PC-9 (cell line): ENCODE results near the gene BTNL8. TPM values are rescaled to one million over a fixed set of nuclear protein-coding genes. Genes with fewer than 3 reads are reported as not detected.

ENCODE experiments used
- BruUV-seq: library from RNA; stranded (reverse); fragments of 400-500 nt; replicated peaks from 2 replicates; lab custom pipeline; 2021; lab: Mats Ljungman, UMichigan
- CTCF ChIA-PET: fragments of 300-600 bp; sonication (Branson Sonifier 250); formaldehyde crosslinking; loops from one replicate; lab custom pipeline; 2022; ENCODE audit warnings: antibody characterized with exemption; lab: Charles Lee
- POLR2A ChIA-PET: fragments of 300-600 bp; sonication (Branson Sonifier 250); formaldehyde crosslinking; loops from one replicate; lab custom pipeline; 2022; ENCODE audit warnings: antibody characterized with exemption; ENCODE audit not compliant: unreplicated experiment; lab: Charles Lee
- DNase-seq, 2 experiments: peaks; one replicate each; pipeline versions ENCODE4 v3.0.0 to v3.0.0-alpha.2; 2015 to 2022; ENCODE audit warnings: mixed read lengths in 1 of 2
- H2AFZ ChIP-seq: fragments of 200-600 bp; sonication (generic); 2 replicates; pipeline ENCODE4 v1.8.1; 2017; ENCODE audit warnings: antibody characterized with exemption
- H3F3A ChIP-seq: fragments of 200-600 bp; sonication (generic); 2 replicates; pipeline ENCODE4 v1.8.1; 2017; ENCODE audit warnings: antibody characterized with exemption, mild to moderate bottlenecking, low read depth; ENCODE audit not compliant: insufficient read depth
- H3K27ac ChIP-seq: fragments of 200-600 bp; sonication (generic); 2 replicates; pipeline ENCODE4 v1.6.1; 2016; ENCODE audit warnings: mixed run types
- H3K27me3 ChIP-seq: fragments of 200-600 bp; sonication (generic); 2 replicates; pipeline ENCODE4 v1.6.1; 2016; ENCODE audit warnings: low read depth, mixed run types; ENCODE audit not compliant: insufficient read depth
- H3K36me3 ChIP-seq: fragments of 200-600 bp; sonication (generic); 2 replicates; pipeline ENCODE4 v1.6.1; 2016; ENCODE audit warnings: low read depth, mixed run types
- H3K4me1 ChIP-seq: fragments of 200-600 bp; sonication (generic); replicated peaks from 2 replicates; pipeline ENCODE4 v1.6.1; 2016; ENCODE audit warnings: mixed run types; ENCODE audit not compliant: insufficient read depth
- H3K4me2 ChIP-seq: fragments of 200-600 bp; sonication (generic); 2 replicates; pipeline ENCODE4 v1.6.1; 2017; ENCODE audit warnings: mixed run types
- H3K4me3 ChIP-seq: fragments of 200-600 bp; sonication (generic); 2 replicates; pipeline ENCODE4 v1.6.1; 2016; ENCODE audit warnings: mixed run types
- H3K79me2 ChIP-seq: fragments of 200-600 bp; sonication (generic); 2 replicates; pipeline ENCODE4 v1.6.1; 2017; ENCODE audit warnings: low read depth, mixed run types
- H3K9me2 ChIP-seq: fragments of 200-600 bp; sonication (generic); 2 replicates; pipeline ENCODE4 v1.8.1; 2017; ENCODE audit warnings: mild to moderate bottlenecking; ENCODE audit not compliant: insufficient read depth
- H3K9me3 ChIP-seq: fragments of 200-600 bp; sonication (generic); 2 replicates; pipeline ENCODE4 v1.8.1; 2016; ENCODE audit warnings: low read depth; ENCODE audit not compliant: insufficient read depth
- H4K20me1 ChIP-seq: fragments of 200-600 bp; sonication (generic); 2 replicates; pipeline ENCODE4 v1.8.1; 2017; ENCODE audit not compliant: insufficient read depth
- CTCF ChIP-seq: fragments of 200-600 bp; sonication (generic); conservative IDR thresholded peaks from 2 replicates; pipeline ENCODE4 v1.6.1; 2017; ENCODE audit warnings: mixed run types, antibody characterized with exemption, mild to moderate bottlenecking, moderate library complexity
- EZH2 ChIP-seq: fragments of 200-600 bp; sonication (generic); IDR thresholded peaks from 2 replicates; pipeline ENCODE4 v1.8.0; 2017; ENCODE audit warnings: antibody characterized with exemption, low read depth
- intact Hi-C: fragments of 100-400 bp; cut with micrococcal nuclease; formaldehyde crosslinking; loops from one replicate; pipeline ENCODE4 v1.10.0; 2022; ENCODE audit not compliant: unreplicated experiment
- total RNA-seq: library from RNA; stranded (reverse); gene quantifications from 2 replicates; pipeline ENCODE4 v1.2.3, GENCODE V29; 2021

BTNL8 gene
- total RNA-seq, 1 experiment from 2014 or later = not detected

- no peak overlapping the region for H3K27ac ChIP-seq
- intact Hi-C loops = no loop called here
- no peaks in the 10 kb centered on the region for H3K9me2 ChIP-seq
- no peaks in the 10 kb centered on the region for H3K79me2 ChIP-seq
- no peaks in the 10 kb centered on the region for H4K20me1 ChIP-seq
- H3F3A ChIP-seq = no peaks in the 10 kb centered on the region
- H3K4me2 ChIP-seq = no peak overlapping the region
- CTCF ChIA-PET = no interaction called here
- DNase-seq = no peak
- H3K4me3 ChIP-seq = no peak overlapping the region
- TF ChIP-seq EZH2 (no peak), CTCF (no peak)
- no peaks in the 10 kb centered on the region for H3K4me1 ChIP-seq
- no peaks in the 10 kb centered on the region for H3K27me3 ChIP-seq
- POLR2A ChIA-PET = no interaction called here
- no TSS peak for BruUV-seq
- H3K9me3 ChIP-seq = no peaks in the 10 kb centered on the region
- H2AFZ ChIP-seq = no peak overlapping the region
- no peaks in the 10 kb centered on the region for H3K36me3 ChIP-seq
Observed at GRCh38 chr5:180977852-180978251, 78.9 kb downstream of the BTNL8 start.

- H3K9me2 ChIP-seq = no peaks in the 10 kb centered on the region
- H4K20me1 ChIP-seq = no peaks in the 10 kb centered on the region
- POLR2A ChIA-PET = no interaction called here
- no TSS peak for BruUV-seq
- no peaks in the 10 kb centered on the region for H3K79me2 ChIP-seq
- no peaks in the 10 kb centered on the region for H3K4me1 ChIP-seq
- intact Hi-C loops = no loop called here
- TF ChIP-seq CTCF = no peak
- no peak for TF ChIP-seq EZH2
- H2AFZ ChIP-seq = no peak overlapping the region
- no peaks in the 10 kb centered on the region for H3K27me3 ChIP-seq
- CTCF ChIA-PET = no interaction called here
- DNase-seq = no peak
- no peak overlapping the region for H3K27ac ChIP-seq
- H3K4me2 ChIP-seq = no peak overlapping the region
- H3F3A ChIP-seq = no peaks in the 10 kb centered on the region
- H3K9me3 ChIP-seq = no peaks in the 10 kb centered on the region
- no peak overlapping the region for H3K4me3 ChIP-seq
- no peaks in the 10 kb centered on the region for H3K36me3 ChIP-seq
Observed at GRCh38 chr5:180982008-180982741, 83.2 kb downstream of the BTNL8 start.

- no peak for TF ChIP-seq EZH2
- Histone ChIP-seq H3F3A (no peaks in the 10 kb centered on the region), H3K4me2 (no peak overlapping the region), H3K27ac (no peak overlapping the region), H3K36me3 (no peaks in the 10 kb centered on the region), H2AFZ (no peak overlapping the region), H3K4me1 (no peaks in the 10 kb centered on the region), H3K4me3 (no peak overlapping the region), H3K79me2 (no peaks in the 10 kb centered on the region), H3K9me3 (no peaks in the 10 kb centered on the region), H3K27me3 (no peaks in the 10 kb centered on the region), H3K9me2 (no peaks in the 10 kb centered on the region), H4K20me1 (no peaks in the 10 kb centered on the region)
- intact Hi-C loops = no loop called here
- no TSS peak for BruUV-seq
- DNase-seq = no peak
- ChIA-PET POLR2A (no interaction called here), CTCF (no interaction called here)
Observed at GRCh38 chr5:180988016-180988415, 89.1 kb downstream of the BTNL8 start.
